A673 (cell line): Measurements from ENCODE around the gene PLP2.

Source experiments
- EZH2 ChIP-seq: fragments of 200-600 bp; sonication (generic); IDR thresholded peaks from 2 replicates; pipeline ENCODE4 v1.6.1; 2017; ENCODE audit warnings: borderline replicate concordance, low read depth, mild to moderate bottlenecking, mixed read lengths, antibody characterized with exemption, low read length; ENCODE audit not compliant: poor library complexity, severe bottlenecking
- TF ChIP-seq, protein P1 (sequence below): fragments of 300-800, 200-600 bp; sonication (generic); conservative IDR thresholded peaks from 2 replicates; pipeline ENCODE4 v1.5.1; 2017; ENCODE audit warnings: low read depth, mild to moderate bottlenecking, antibody characterized with exemption, low read length, moderate library complexity, mixed read lengths

- TF ChIP-seq EZH2 = no peak
- TF ChIP-seq, protein P1, sequence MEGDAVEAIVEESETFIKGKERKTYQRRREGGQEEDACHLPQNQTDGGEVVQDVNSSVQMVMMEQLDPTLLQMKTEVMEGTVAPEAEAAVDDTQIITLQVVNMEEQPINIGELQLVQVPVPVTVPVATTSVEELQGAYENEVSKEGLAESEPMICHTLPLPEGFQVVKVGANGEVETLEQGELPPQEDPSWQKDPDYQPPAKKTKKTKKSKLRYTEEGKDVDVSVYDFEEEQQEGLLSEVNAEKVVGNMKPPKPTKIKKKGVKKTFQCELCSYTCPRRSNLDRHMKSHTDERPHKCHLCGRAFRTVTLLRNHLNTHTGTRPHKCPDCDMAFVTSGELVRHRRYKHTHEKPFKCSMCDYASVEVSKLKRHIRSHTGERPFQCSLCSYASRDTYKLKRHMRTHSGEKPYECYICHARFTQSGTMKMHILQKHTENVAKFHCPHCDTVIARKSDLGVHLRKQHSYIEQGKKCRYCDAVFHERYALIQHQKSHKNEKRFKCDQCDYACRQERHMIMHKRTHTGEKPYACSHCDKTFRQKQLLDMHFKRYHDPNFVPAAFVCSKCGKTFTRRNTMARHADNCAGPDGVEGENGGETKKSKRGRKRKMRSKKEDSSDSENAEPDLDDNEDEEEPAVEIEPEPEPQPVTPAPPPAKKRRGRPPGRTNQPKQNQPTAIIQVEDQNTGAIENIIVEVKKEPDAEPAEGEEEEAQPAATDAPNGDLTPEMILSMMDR = no peak
Measured at GRCh38 chrX:49178537-49178936, 6.8 kb downstream of the PLP2 start.
